Glomerular endothelial cell (primary cell): Measurements from ENCODE around the gene SACS. TPM values are rescaled to one million over a fixed set of nuclear protein-coding genes. Genes with fewer than 3 reads are reported as not detected.
A peak's percentile ranks its signal among the peaks of the same experiment; 100 is the strongest.
"Not testable (repeated sequence)": the region's sequence is repeated elsewhere in the genome, so short reads cannot be mapped to it uniquely, and the experiment has no call there.

ENCODE experiments used
- DNase-seq: peaks from one replicate; pipeline ENCODE4 v3.0.0-alpha.2; 2011; ENCODE audit warnings: low read depth, low spot score; ENCODE audit errors: extremely low read depth
- total RNA-seq: library from RNA; depleted of rRNA; stranded (reverse); fragments of >200 nt; gene quantifications from 2 replicates; pipeline ENCODE4 v1.2.3, GENCODE V29; 2015

The SACS gene
- total RNA-seq, 1 donor from 2014 or later, result 99.6 TPM

GRCh38 chr13:23321535-23322241 is 111.8 kb downstream of the SACS start:
- peak; percentile 85 for DNase-seq

DNA sequence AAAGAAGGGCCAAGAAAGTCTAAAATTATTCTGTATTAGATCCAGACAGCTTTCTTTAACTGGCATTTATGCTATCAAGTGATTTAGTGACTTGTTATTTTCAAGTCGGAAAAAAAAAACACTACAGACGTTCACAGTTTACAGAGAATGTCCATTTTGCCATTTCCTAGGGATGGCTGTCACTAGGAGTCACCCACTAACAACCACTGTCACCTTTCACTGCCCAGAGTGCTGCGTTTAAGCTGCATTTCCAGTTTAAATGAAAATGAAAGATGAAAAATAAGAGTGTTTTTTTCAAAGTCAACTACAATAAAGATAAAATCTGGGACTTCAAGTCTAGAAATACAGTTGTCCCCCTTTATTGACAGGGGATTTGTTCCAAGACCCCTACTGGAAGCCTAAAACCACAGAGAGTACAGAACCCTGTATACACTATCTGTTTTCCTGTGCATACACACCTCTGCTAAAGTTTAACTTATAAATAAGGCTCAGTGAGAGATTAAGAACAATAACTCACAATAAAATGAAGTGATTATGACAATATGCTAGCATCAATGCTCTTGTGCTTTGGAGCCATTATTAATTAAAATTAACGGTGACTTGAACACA is 112.5 kb downstream of the SACS start:
- DNase-seq, result no peak

GRCh38 chr13:23319883-23320224 is 113.6 kb downstream of the SACS start:
- no peak for DNase-seq

- DNase-seq, result not testable (repeated sequence)
These were observed 118.7 kb downstream of the SACS start for GRCh38 chr13:23314837-23315236.

DNA sequence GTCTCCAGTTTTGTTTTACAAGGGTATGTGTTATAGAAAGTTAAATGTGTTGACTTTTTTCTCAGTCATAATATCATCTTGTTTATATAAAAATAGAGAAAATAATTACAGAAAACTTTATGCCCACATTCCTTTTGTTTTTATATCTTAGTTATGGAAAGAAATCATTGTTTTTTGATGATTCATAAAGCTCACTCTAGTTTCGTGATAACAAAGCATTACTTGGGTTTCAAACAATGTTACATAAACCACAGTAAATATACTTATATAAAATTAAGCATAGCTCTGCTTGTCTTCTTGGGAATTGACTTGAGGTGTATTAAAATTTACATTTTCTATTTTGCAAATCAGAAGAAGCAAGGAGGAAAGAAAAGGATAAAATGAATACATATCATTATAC is 140.9 kb downstream of the SACS start:
- no peak for DNase-seq

DNA sequence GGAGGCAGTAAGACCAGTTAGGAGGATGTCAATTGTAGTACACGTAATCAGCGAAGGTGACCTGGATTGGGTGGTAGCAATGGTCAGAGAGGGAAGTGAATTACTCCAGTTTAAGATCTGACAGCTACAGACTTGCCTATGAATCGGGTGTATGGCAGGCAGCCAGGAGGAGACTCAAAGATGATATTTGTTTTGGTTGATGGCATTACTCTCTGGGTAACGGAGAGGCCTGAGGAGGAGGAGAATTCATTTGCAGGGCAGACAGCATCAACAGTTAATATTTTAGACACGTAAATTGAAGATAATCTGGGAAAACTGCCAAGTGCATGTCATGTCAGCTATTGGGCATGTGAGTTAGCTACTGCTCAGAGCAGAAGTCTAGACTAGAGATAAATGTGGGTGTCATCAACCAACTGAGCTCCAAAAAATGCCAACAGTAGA is 143.6 kb downstream of the SACS start:
- no peak for DNase-seq

- DNase-seq, result no peak
These were observed 144.5 kb downstream of the SACS start for GRCh38 chr13:23288995-23289394.

- no peak for DNase-seq
These were observed 144.9 kb downstream of the SACS start for GRCh38 chr13:23288564-23288963.

GRCh38 chr13:23279321-23279720 is 154.2 kb downstream of the SACS start:
- DNase-seq, result no peak

Other genes starting within 250 kb of the SACS start
- gene TNFRSF19, start 136.7 kb upstream of the SACS start, total RNA-seq, result 8.0 and 17.7 TPM in 2 replicates